Stromal cell of bone marrow (primary cell): ENCODE results near the gene CIBAR2.

Experiments
- DNase-seq: peaks from one replicate; pipeline ENCODE4 v3.0.0-alpha.2; 2012; ENCODE audit warnings: low read depth

Gene CIBAR2

DNA sequence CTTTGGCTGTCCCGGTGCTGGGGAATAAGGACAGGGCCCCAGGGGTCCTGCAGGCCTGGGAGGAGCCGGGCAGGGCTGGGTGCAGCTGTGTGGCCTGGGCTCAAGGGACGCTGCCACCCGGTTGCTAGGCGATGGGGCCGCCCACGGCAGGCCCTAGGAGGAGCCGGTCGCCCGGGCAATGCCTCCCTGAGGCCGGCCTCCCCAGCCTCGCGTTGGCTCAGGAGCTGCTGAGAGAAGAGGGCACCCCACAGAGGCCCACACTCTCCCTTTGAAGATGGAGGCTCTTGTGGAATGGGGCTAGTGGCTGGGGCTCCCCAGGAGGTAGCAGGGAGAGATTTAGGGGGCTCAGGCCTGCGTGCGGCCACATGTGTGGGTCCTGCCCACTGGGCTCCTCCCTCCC is at the start of gene CIBAR2:
Gene CIBAR2 (minus strand): TSS at position 109 of the 400 bp plus-strand sequence. CDS start 120 bp downstream, outside the sequence.
- no peak for DNase-seq

DNA sequence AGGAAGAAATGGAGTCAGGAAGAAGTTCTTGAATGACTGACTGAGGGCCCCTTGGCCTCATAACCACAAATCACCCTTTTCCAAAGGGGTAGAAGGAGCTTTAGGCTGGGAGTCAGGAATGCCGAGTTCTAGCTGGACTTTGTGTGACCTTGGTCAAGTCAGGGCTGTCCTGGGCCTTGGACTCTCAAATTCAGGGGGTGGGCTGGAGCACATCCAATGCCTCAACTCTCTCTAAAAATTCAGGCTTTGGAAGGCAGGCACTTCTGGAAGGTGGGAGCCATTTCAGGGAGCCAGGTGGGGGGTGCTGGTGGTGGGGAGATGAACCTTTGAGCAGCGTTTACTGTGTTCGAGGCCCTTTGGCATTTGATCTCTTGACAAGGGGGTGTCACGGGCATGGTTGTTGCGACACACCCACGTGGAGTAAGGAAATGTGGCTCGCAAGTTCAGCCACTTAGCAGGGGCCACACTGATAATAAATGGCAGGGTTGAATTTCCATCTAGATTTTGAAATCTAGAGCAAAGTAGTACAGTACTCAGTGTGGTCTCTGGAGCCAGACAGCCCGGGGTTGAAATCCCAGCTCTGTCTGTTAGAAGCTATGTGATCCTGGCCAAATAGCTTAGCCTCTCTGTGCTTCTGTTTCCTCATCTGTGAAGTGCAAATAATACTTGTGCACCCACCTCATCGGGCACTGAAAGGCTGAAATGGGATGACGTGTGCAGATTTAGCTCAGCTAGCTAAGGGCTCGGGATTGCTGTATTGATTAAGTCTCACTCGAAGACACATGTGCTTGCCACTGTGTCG is 47.1 kb upstream of the CIBAR2 start:
- DNase-seq, result no peak

DNA sequence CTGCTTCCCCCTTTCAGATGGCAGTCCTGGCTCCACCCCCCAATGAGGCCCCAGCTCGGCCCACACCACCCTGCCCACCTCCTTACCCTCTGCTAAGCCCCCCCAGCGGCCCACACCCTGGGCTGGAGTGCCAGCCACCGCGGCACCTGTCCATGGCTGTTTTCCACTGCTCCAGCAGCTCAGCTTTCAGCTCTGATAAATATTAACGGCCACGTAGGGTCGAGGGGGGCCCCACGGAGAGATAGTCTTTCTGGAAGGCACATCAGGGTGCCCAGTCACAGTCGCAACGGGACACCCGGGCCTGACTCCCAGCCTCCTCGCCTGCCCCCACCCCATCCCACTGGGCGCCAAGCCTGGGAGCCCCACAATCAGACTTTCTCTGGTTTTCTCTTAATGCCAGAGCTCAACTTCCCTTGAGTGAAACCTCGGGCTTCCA is 46.5 kb upstream of the CIBAR2 start:
- DNase-seq, result no peak

DNA sequence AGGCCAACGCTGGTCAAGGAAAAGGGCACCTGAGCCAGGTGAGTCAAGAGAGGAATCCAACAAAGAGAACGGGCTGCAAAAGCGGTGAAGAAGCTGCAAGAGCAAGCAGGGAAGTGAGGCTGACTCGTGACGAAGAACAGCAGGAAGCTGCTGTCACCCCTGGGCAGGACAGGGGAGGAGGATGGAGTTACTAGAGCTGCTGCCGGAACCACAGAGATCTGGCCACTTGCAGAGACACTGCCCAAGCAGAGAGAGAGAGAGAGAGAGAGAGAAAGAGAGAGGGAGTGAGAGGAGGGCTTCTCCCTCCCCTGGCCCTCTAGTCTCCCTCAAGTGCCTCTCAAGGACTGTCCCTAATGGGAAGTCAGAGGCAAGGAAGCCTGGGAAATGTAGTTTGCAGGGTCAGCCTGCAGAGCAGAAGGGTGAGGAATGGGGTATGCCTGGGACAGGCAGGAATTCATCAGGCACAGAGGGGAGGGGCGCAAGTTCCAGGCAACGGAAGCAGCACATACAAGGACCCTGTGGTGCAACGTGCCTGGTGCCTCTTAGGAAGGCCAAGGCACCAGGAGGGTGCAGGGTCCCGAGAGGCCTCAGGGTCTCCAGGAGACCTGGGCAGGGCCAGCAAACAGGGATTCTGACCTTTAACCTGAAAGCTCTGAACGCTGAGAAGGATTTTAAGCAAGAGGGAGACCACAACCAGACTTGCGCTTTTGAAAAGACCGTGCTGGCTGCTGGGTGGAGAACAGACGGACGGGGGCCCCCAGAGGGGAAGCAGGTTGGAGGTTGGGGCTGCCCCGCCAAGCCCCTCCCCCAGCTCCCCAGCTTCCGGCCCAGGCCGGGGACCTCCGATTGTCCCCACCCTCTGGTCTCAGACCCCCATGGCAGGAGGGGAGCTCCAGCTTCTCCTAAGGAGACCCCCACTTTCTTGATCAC is 45.8 kb upstream of the CIBAR2 start:
- DNase-seq, result no peak

DNA sequence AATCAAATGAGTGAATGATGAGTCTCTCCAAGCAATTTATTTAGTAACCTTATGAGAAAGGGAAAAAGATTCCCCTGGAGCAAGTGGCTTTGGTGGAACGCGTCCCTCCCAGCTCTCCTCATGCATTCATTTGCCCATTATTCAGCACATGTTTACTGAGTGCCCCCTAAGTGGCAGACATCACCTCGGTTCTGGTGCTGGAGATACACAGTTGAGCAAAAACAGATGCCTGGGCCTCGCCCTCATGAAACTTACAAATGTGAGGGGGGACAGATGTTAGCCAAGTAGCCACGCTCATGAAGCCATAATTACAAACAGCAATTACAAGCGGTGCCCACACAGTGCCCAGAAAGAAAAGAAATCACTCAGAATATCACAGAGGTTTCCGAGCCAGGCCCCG is 45.1 kb upstream of the CIBAR2 start:
- no peak for DNase-seq

DNA sequence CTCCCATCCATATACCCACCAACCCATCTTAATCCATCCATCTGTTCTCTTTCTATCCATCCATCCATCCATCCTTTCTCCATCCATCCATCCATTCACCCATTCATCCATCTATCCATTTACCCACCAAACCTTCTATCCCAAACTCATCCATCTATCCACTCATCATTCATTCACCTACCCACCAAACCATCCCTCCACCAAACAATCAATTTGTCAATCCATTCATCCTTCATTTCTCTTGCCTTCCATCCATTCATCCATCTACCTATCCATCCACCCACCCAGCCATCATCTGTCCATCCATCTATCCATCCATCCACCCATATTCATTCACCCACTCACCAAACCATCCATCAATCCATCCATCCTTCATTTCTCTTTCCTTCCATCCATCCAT is 44.6 kb upstream of the CIBAR2 start:
- no peak for DNase-seq

DNA sequence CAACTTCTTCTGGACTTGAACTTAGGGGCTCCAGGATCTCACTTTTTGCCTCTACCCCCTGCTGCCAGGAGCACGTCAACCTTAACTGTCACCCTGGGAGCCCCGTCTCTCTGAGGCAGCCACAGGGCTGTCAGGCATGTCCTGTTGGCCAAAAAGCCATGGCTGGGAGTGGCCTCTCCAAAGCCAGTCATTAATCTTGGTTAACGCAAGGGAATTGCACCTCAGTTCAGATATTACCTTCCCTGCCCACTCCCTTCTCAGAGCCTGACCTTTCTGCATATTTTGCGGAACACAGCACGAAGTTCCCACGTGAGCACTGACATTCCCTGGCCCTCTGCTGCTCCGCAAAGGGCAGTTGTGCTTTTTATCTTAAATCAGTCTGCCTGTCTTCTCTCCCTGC is 44.2 kb upstream of the CIBAR2 start:
- no peak for DNase-seq

DNA sequence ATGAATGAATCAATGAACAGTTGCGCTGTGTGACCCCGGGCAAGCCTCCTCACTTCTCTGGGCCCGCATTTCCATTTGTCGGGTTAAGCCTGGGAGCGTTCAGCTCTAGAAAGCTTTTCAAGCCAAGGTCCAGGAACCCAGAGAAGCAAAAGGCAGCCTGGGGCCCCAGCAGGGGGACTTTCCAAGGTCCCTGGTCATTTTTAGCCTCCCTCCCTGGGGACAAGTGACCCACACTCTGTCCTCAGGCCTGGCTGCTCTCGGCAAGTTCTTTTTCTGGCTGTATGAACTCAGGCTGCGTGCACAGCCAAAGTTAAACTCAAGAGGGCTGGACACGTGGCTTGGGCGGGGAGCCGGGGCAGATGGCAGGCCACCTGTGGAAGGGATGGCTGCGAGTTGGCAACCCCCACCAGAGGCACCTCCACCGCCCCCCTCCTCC is 41.4 kb upstream of the CIBAR2 start:
- DNase-seq, result no peak

DNA sequence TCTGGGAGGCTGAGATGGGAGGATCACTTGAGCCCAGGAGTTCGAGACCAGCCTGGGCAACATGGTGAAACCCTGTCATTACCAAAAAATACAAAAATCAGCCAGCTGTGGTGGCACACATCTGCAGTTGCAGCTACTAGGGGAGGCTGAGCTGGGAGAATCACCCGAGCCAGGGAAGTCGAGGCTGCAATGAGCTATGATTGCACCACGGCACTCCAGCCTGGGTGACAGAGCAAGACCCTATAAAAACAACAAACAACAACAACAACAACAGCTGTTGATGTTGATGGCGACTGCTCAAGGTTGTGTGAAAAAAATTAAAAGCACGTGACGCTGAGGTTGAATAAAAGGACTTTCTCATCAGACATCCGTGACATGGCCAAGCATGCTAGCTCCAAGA is 40.8 kb upstream of the CIBAR2 start:
- DNase-seq, result no peak

DNA sequence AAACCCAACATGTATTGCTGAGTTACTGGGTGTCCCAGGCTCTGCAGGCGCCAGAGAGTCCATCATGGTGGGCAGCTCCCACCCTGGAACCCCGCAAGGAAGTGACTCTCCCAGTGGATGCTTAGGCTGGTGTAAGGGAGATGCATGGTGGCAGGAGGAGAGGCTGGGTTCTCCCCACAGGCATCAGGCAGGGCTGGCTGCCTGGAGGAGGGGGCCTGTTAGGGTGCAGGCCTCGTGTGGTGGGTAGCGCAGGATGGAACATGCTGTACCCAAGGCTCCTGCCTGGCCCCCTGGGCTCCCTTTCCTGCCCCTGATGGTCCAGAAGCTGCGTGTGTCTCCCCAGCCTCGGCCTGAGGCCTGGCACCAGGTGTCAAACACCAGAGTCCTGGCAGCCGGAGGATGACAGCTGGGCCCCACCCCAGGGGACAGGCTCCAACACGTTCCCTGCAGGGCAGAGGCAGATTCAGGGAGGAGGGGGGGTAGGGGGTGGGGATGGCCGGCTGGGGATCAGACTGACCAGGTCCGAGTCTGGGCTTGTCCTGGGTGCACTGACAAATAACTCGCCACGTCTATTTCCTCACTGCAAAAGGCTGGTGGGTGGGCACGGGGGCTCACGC is 40.2 kb upstream of the CIBAR2 start:
- DNase-seq, result no peak

DNA sequence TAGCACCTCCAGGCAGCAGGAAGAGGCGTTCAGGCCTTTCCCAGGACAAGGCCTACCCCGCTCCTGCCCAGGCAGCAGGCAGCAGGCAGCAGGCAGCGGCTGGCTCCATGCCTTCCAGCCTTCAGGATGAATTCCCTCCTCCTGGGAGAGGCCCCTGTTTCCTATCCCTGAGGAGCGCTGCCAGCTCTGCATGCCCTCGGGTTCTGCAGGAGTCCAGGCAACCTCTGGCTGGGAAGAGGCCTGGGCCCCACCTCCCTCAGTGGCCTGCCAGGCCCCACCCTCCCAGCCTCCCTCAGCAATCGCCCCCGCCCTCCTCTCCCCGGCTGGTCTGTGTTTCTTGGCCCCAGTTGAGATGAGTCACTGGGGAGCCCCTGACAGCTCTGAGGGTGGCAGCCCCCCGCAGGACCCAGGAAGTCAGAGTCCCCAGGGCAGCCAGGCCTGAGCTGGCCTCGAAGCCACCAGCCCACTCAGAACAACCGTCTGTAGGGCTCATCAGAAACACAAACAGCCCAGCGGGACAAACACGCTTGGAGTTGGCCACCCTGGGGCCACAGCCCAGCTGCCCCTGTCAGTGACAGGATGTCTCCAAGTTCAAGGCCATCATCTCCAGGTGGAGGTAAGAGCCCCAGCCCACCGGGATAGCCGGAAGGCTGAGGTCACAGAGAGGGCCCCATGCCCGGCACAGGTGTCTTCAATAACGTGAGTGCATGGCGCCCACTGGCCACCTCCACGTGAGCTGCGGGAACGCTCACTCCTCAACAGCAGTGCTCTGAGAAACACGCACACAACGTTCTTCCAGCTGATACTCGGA is 39.5 kb upstream of the CIBAR2 start:
- DNase-seq, result peak; percentile 42

DNA sequence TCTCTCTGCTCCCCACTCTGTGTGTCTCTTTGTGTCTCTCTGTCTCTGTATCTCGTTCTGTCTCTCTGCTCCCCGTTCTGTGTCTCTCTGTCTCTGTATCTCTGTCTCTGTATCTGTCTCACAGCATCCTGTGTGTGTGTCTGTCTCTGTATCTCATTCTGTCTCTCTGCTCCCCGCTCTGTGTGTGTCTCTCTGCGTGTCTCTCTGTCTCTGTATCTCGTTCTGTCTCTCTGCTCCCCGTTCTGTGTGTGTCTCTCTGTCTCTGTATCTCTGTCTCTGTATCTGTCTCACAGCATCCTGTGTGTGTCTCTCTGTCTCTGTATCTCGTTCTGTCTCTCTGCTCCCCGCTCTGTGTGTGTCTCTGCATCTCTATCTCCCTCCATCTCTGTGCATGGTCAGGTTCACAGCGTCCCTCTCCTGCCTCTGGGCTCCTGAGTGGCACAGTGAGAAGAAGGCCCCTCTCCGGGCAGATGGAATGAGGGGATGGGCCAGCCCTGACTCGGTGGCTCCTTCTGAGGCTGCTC is 38.9 kb upstream of the CIBAR2 start:
- no peak for DNase-seq

DNA sequence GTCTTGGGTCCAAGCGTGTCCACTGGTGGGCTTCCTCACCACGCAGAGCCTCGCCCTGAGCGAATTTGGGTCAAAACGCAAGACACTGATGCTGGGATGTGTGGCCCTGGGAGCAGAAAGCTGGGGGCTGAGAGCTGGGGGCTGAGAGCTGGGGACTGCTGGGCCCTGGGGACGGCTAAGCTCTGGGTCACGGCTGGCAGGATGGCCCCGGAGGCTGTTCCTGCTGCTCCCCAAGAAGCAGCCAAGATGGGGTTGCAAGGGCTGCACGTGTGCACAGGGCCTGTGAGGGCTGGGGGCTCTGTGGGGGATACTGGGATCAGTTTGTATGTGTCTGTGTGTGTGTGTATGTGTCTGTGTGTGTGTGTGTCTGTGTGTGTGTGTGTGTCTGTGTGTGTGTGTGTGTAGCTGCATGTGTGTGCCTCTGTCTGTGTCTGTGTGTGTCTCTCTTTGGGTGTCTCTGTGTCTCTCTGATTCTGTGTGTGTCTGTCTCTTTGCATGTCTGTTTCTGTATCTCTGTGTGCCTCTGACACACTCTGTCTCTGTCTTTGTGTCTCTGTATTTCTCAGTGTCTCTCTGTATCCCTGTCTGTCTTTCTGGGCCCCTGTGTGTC is 38.2 kb upstream of the CIBAR2 start:
- DNase-seq, result no peak

DNA sequence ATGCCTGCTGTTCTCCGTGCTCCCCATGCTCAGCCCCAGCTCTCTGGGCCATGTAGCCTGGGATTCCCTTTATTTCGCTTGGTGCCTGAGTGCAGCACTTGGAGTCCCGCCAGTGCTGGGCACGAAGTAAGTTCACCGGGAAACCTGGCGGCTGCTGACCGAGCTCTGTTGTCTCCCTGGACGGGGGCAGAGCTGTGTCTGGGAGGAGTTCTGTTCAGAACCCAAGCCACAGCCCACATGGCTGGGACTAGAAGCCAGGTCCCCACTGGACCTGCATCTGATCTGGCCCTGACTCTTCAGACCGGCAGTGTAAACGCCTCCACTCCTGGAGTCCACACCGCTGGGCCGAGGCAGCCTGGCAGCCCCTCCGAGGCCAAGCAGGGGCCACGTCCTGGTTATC is 37.5 kb upstream of the CIBAR2 start:
- DNase-seq, result no peak

DNA sequence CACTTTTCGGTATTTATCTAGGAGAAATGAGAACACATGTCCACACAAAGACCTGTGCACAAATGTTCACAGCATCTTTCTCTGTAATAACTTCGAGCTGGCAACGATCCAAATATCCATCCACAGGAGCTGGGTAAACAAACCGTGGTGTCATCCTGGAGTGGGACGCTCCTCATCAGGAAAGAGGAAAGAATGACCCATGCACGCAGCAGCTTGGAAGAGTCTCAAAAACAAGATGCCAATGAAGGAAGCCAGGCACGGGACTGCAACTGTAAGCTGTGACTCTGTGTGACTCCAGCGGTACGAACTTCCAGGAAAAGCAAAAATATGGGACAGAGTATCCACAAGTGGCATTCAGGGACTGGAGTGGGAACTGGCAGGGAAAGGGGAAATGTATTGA is 36.7 kb upstream of the CIBAR2 start:
- no peak for DNase-seq

DNA sequence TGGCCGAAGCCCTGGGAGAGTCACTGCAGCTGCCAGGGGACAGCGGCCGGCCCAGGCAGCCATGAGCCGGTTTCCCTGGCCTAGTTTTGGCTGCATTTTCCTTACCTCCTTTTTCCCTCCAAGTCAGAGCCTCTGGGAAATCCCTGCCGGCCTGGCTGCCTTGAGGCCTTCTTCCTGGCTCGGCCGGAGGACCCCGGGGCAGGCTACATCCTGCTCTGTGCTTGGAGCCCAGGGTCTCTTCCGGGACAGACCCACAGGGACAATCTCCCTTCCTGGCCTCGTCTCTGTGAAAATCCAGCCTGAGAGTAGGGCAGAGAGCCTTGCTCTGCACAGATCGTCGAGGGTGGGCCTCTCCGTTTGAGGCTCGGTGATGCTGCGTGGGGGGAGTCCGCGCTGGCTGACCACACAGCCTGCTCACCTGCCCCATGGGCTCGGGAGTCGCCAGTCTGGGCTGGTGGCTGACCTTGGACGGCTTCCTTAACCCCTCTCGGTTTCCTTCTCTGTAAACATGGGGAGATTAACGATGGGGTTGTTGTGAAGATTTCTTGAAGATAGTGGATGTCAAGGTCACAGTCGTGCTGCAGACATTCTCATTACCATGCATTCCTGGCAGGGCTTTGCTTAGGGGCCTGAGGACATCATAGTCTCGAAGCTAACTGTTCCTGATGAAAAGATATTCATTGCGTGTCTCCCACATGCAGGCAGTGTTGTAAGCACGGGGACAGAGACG is 34.8 kb upstream of the CIBAR2 start:
- DNase-seq, result no peak

DNA sequence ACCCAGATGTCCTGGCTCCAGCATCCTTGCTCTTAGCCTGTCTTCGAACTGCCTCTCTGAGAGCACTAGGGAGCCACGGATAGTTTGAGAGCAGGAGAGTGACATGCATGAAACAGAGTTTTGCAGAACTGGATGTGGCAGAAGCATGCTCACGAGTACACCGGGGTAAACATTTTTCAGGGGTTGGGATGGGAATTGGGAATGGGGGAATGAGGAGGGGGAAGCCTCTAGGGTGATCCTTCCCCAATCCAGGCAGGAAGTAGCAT is 34.2 kb upstream of the CIBAR2 start:
- no peak for DNase-seq

DNA sequence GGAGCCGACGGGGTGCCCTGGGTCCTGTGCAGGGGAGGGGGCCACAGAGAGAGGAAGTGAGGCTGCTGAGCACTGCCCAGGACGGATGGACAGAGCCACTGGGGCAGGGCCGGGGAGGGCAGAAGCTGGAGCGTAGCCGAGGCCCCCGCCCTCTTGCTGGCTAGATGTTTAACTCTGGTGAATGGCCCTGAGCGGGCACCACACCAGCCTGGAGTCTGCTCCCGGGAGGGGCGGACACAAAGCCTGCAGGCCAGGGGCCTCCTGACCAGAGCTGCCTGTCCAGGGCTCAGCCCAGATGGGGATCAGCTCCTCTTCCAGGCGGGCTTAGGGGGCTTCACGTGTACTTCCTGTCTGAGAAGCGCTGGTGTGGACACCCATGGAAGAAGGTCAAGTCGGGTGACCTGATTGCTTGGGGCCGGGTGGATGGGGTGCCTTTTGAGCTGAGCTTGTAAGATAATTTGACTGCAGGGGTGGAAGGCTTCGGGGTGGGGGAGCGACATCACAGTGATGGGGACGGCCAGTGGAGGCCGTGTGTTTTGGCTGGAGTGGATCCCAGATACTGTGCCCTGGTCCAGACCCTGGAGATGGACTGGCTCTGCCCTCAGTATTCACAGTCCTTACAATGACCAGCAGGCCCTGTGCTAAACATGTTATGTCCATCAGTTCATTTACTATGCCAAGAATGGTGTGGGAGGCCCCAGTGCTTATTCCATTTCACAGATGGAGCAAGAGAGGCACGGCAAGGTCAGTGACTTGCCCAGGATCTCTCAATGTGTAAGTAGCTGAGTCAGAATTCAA is 33.7 kb upstream of the CIBAR2 start:
- DNase-seq, result no peak

DNA sequence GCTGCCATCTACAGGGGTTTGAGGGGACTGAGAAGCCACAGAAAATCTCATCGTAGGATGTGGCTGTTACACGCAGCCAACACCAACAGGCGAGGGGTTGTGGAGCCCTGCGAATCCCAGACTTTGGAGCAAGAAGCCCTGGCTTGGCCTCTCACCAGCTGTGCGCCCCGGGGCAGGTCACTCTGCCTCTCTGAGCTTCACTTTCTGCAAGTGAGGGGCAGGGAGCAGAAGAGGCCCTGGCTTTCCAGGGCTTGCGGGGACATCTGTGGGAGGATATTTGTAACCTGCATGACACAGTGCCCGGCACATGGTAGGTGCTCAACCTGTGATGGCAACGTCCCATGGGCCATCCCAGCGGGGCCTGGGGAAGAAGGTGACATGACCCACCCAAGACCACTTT is 32.9 kb upstream of the CIBAR2 start:
- no peak for DNase-seq
